Heart right ventricle (tissue), 16 donors: Measurements from ENCODE around the gene KLHDC2. TPM values are rescaled to one million over a fixed set of nuclear protein-coding genes. Genes with fewer than 3 reads are reported as not detected.

Source experiments
- ATAC-seq, 8 donors: fragments of 200-7000 bp; cut with Tn5 transposase; one replicate each; pipeline ENCODE4 v1.9.1; 2020; ENCODE audit warnings: mild to moderate bottlenecking in 8 of 8, moderate library complexity in 8 of 8, moderate number of reproducible peaks in 1 of 8
- DNase-seq, 2 donors: peaks; one replicate each; pipeline ENCODE4 v3.0.0-alpha.2; 2020
- H3K27ac ChIP-seq, 10 donors: fragments of 200-600 bp; sonication (generic) in 2 of 10; one replicate each; pipeline versions ENCODE4 v1.5.0 to v1.8.0; 2020 to 2022; ENCODE audit warnings: mild to moderate bottlenecking in 3 of 10
- H3K27me3 ChIP-seq, 7 donors: fragments of 200-600 bp; one replicate each; pipeline ENCODE4 v1.8.0; 2021 to 2022; ENCODE audit warnings: mild to moderate bottlenecking in 2 of 7
- H3K36me3 ChIP-seq, 9 donors: fragments of 200-600 bp; sonication (generic) in 1 of 9; one replicate each; pipeline versions ENCODE4 v1.5.0 to v1.8.0; 2020 to 2022; ENCODE audit warnings: mild to moderate bottlenecking in 2 of 9
- H3K4me1 ChIP-seq, 9 donors: fragments of 200-600 bp; sonication (generic) in 1 of 9; one replicate each; pipeline versions ENCODE4 v1.5.0 to v1.8.0; 2020 to 2022; ENCODE audit warnings: mild to moderate bottlenecking in 4 of 9
- H3K4me3 ChIP-seq, 10 donors: fragments of 200-600 bp; sonication (generic) in 2 of 10; one replicate each; pipeline versions ENCODE4 v1.5.0 to v1.8.0; 2020 to 2022; ENCODE audit warnings: mild to moderate bottlenecking in 7 of 10, moderate library complexity in 2 of 10
- H3K9me3 ChIP-seq, 11 donors: fragments of 200-600 bp in 10 of 11; sonication (generic) in 2 of 11; one replicate each; pipeline versions ENCODE4 v1.5.0 to v1.8.0; 2013 to 2022; ENCODE audit warnings: mild to moderate bottlenecking in 2 of 11, control low read depth in 1 of 11, moderate library complexity in 1 of 11
- CTCF ChIP-seq, 9 donors: fragments of 200-600 bp; sonication (generic) in 2 of 9; IDR thresholded peaks; one replicate each; pipeline versions ENCODE4 v1.5.0 to v1.8.0; 2021 to 2022; ENCODE audit warnings: antibody characterized with exemption in 9 of 9, mild to moderate bottlenecking in 5 of 9, moderate library complexity in 1 of 9
- WGBS, 2 donors: extraction: QIAGEN DNeasy Blood & Tissue Kit; methylation state at CpG; one replicate each; pipeline ENCODE4 v1.1.7; 2013; ENCODE audit warnings: inconsistent platforms in 1 of 2; 5-methylcytosine and 5-hydroxymethylcytosine counted together
- intact Hi-C, 10 donors: fragments of 100-400 bp; cut with DNase I; formaldehyde crosslinking; loops; one replicate each; pipeline versions ENCODE4 v1.11.1 to v1.14.2; 2022
- polyA plus RNA-seq, 2 donors: library from polyadenylated mRNA; stranded (reverse); fragments of 200-250 nt; gene quantifications; one replicate each; pipeline ENCODE4 v1.2.3, GENCODE V29; 2013
- total RNA-seq, 10 donors: library from RNA; stranded (reverse); fragmentation: NEBNext Ultra II Directional in 3 of 10; extraction: Animal tissue kit (Norgen Biotek cat#: 25700) in 3 of 10; gene quantifications; one replicate each; pipeline versions ENCODE4 v1.2.1 to v1.2.4, GENCODE V29; 2021 to 2023
- donor health status: Arrhythmogenic right ventricular cardiomyopathy.
- donor health status: ischemic (EF 13 %, LVEDD 7.1; RV severe dilation, severe dysfunction).
- donor health status: healthy with polysubstance abuse.
- donor health status: DM: no; HTN: yes; CAD: no.
- donor health status: DM: no; HTN: no; CAD: no.
- donor health status: ischemic (EF 25% LVEDD 6.9; RV normal size, moderate dysfunction).
- donor health status: ischemic (EF 25% LVEDD 5.7; RV mildly dilated, moderate dysfunction).
- donor health status: healthy.
- donor health status: DM: yes; HTN: yes; CAD: no.
- donor health status: Ischemic cardiomyopathy.
- donor health status: ischemic (EF 35%, LVEDD 5.7; RV mildly dilated, moderate dysfunction).
- donor health status: nonischemic (EF 11% LVEDD 7.7; RV severe dilation, severe dysfunction).
- donor health status: DM: yes; HTN: yes; CAD: no.
- donor health status: PGD.
- donor health status: ischemic (EF 29% LVEDD 5.4; RV normal size, mild dysfunction).
- donor health status: nonischemic (EF 23%, LVEDD 6.1; RV moderate dilation, normal function).

The KLHDC2 gene
- total and polyA plus RNA-seq, 12 donors = 40.2 to 106 (median 83.3) TPM

- H3K27me3 ChIP-seq = no peaks in the 10 kb centered on the region
Observed at GRCh38 chr14:49767270-49767570, 733 bp upstream of the KLHDC2 start.

GRCh38 chr14:49768301-49769121, 558 bp downstream of the KLHDC2 start:
- TF ChIP-seq CTCF (IDR thresholded peaks at IDR 0.05) = no peak
- Histone ChIP-seq H3K27ac (peak overlapping the region; percentile 89 to 99 (median 98)), H3K4me1 (peaks cover 2 to 35% (median 31%) of the 10 kb centered on the region in 9 donors), H3K4me3 (peak overlapping the region; percentile 73 to 99 (median 97)), H3K9me3 (no peaks in the 10 kb centered on the region), H3K36me3 (peaks cover 0 to 19% (median 4%) of the 10 kb centered on the region in 9 donors), H3K27me3 (no peaks in the 10 kb centered on the region)
- 0% methylated on average over 67 of the region's 67 CpGs for WGBS, 2 donors
- ATAC-seq = peak; percentile 32 to 67 (median 48)
- intact Hi-C loops = loop anchor here in 8 of 10 donors (2.0 to 10.0 kb wide), 7 partner anchors 64 to 146 kb away; partner anchors contain the start of genes DNAAF2 (in 4 of the 8), KLHDC1 (in 2 of the 8), MGAT2 (in 1 of the 8) and RPL36AL (in 1 of the 8)
- DNase-seq = peak; percentile 40 to 55

More at GRCh38 chr14:49767270-49767570, 733 bp upstream of the KLHDC2 start:
- intact Hi-C loops = loop anchor here in 9 of 10 donors (2.0 to 10.0 kb wide), 8 partner anchors 62 to 145 kb away; partner anchors contain the start of genes DNAAF2 (in 4 of the 9), KLHDC1 (in 2 of the 9), MGAT2 (in 1 of the 9) and POLE2 (in 1 of the 9)
- Histone ChIP-seq H3K27ac (peak overlapping the region; percentile 89 to 99 (median 98)), H3K36me3 (peaks cover 0 to 8% (median 0%) of the 10 kb centered on the region in 9 donors), H3K9me3 (no peaks in the 10 kb centered on the region), H3K4me1 (peaks cover 2 to 35% (median 31%) of the 10 kb centered on the region in 9 donors), H3K4me3 (peak overlapping the region; percentile 73 to 99 (median 97))
- no peak for TF ChIP-seq CTCF (IDR thresholded peaks at IDR 0.05)
- ATAC-seq (no peak), DNase-seq (no peak)
- WGBS, 2 donors = 0 to 1% methylated on average over 9 of the region's 9 CpGs

- Histone ChIP-seq H3K27ac (peak overlapping the region in 9 of 10 donors; percentile 90 to 99 (median 98)), H3K36me3 (peaks cover 0 to 25% (median 7%) of the 10 kb centered on the region in 9 donors), H3K27me3 (no peaks in the 10 kb centered on the region), H3K4me3 (peak overlapping the region; percentile 73 to 99 (median 97)), H3K9me3 (no peaks in the 10 kb centered on the region), H3K4me1 (peaks cover 2 to 40% (median 31%) of the 10 kb centered on the region in 9 donors)
- 30% methylated on average over 6 of the region's 6 CpGs for WGBS, 2 donors
- DNase-seq = no peak
- TF ChIP-seq CTCF (IDR thresholded peaks at IDR 0.05) = no peak
- no peak for ATAC-seq
- intact Hi-C loops = loop anchor here in 8 of 10 donors (2.0 to 10.0 kb wide), 7 partner anchors 64 to 147 kb away; partner anchors contain the start of genes DNAAF2 (in 4 of the 8), KLHDC1 (in 2 of the 8), MGAT2 (in 1 of the 8) and RPL36AL (in 1 of the 8)
Observed at GRCh38 chr14:49769171-49769570, 1.2 kb downstream of the KLHDC2 start.

- intact Hi-C loops = loop anchor here in 8 of 10 donors (2.0 to 10.0 kb wide), 8 partner anchors 65 to 147 kb away; partner anchors contain the start of genes DNAAF2 (in 4 of the 8), KLHDC1 (in 2 of the 8), MGAT2 (in 1 of the 8) and RPL36AL (in 1 of the 8)
- H3K27ac ChIP-seq = peak overlapping the region in 5 of 10 donors; percentile 94 to 99 (median 98)
- DNase-seq = no peak
- H3K9me3 ChIP-seq = no peaks in the 10 kb centered on the region
- WGBS, 2 donors = 71 to 72% methylated on average over 15 of the region's 15 CpGs
- H3K4me3 ChIP-seq = peak overlapping the region in 9 of 10 donors; percentile 73 to 99 (median 97)
- H3K36me3 ChIP-seq = peaks cover 0 to 31% (median 12%) of the 10 kb centered on the region in 9 donors
- ATAC-seq = no peak
- H3K4me1 ChIP-seq = peaks cover 2 to 43% (median 31%) of the 10 kb centered on the region in 9 donors
- no peak for TF ChIP-seq CTCF (IDR thresholded peaks at IDR 0.05)
- H3K27me3 ChIP-seq = no peaks in the 10 kb centered on the region
Observed at GRCh38 chr14:49769581-49770211, 1.7 kb downstream of the KLHDC2 start.
